DMS153 treated with DMSO at 0.1 percent for 48 hours (cell line): ENCODE data around the gene NTRK1.
"Not testable (repeated sequence)": the region's sequence is repeated elsewhere in the genome, so short reads cannot be mapped to it uniquely, and the experiment has no call there.

Experiments
- DNase-seq: peaks from one replicate; lab custom pipeline; 2025; ENCODE audit not compliant: unreplicated experiment; lab: John Stamatoyannopoulos, UW

Gene NTRK1

DNA sequence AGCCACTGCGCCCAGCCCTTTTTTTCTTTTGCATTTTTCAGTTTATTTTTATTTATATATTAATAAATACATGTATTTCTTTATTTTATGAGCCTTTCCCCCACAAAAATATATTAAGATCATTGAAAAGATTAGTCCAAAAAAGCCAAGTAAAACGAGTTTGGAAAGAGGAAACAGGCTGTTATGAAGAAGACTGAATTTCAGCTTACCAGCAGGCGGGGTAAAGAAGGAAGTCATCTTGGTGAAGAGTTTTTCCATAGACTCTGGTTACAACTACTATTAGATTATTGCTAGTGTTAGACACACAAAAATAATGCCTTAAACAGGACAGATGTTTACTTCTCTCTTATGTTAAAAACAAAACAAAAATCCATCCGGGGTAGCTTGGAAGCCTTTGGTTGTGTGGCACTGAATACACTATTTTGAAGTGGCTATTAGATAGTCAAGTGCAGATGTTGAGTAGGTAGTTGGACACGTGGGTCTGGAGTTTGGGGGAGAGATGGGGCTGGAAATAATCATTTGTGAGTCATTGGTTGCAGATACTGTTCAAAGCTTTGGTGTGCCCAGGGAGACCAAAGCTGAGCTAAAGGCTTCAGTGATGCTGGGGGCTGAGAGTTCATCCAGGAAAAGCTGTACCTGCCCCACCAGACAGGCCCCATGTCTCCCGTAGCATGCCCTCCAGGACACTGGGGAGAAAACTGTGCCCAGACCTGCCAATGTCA is 51.1 kb downstream of the NTRK1 start:
- DNase-seq: no peak

DNA sequence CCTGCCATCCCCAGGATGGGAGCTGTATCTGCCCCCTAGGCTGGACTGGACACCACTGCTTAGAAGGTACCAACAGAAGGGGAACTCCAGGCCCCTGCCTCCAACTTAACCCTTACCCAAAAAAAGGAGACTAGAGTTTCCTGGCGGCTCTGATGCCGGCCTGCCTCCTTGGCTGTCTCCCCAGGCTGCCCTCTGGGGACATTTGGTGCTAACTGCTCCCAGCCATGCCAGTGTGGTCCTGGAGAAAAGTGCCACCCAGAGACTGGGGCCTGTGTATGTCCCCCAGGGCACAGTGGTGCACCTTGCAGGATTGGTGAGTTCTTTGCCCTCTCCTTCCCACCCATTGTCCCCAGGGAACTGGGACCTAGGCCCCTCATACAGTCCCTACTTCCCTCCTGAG is 51.6 kb downstream of the NTRK1 start:
- no peak for DNase-seq

DNA sequence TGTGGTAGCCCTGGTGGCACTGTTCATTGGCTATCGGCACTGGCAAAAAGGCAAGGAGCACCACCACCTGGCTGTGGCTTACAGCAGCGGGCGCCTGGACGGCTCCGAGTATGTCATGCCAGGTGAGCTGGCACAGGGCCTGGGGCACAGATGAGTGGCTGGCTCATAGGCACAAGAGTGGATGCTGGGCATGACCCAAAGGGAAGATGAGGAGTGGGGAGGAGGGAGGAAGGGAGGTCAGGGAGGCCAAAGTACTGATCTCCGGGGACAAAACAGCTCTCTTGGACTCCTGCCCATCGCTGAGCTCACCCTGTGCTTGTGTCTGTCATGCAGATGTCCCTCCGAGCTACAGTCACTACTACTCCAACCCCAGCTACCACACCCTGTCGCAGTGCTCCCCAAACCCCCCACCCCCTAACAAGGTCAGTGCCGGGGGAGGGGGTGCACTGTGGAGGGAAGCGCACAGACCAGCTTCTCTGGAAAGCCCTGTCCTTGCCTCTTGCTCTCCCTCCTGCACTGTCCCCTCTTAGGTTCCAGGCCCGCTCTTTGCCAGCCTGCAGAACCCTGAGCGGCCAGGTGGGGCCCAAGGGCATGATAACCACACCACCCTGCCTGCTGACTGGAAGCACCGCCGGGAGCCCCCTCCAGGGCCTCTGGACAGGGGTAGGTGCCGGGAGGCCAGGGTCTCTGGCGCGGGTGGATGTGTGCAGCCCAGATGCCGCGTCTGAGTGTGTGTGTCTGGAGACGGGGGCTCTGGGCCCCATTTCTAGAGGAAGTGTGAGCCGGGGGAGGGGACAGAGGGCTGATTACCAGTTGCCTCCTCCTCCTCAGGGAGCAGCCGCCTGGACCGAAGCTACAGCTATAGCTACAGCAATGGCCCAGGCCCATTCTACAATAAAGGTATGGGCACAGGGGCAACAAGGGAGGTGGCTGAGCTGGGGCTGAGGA is 52.5 kb downstream of the NTRK1 start:
- peak; percentile 47 for DNase-seq

DNA sequence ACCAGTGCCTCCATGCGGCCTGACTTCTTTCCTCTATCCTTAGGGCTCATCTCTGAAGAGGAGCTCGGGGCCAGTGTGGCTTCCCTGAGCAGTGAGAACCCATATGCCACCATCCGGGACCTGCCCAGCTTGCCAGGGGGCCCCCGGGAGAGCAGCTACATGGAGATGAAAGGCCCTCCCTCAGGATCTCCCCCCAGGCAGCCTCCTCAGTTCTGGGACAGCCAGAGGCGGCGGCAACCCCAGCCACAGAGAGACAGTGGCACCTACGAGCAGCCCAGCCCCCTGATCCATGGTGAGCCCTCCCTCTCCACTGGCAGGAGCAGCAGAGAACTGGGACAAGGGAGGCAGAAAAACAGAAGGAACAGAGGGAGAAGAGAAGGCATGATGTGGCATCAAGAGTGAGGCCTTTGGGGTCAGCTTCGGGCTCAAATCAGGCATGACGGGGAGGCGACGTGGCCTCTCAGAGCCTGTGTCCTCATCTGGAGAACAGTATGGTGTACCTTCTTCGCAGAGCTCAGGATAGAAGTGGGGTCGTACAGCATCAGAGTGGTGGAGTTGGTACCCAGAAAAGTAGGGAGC is 53.2 kb downstream of the NTRK1 start:
- no peak for DNase-seq

DNA sequence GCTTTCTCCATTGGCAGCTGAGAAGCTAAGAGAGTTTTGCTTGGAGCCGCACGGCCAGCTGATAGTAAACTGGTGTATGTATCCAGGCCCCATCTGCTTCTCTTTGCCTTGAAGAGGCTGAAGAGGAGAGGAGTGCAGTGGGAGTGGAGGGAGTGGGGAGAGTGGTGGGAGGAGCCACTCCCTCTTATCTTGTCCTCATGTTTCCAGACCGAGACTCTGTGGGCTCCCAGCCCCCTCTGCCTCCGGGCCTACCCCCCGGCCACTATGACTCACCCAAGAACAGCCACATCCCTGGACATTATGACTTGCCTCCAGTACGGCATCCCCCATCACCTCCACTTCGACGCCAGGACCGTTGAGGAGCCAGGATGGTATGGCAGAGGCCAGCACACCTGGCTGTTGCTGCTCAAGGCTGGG is 53.8 kb downstream of the NTRK1 start:
- DNase-seq: no peak

DNA sequence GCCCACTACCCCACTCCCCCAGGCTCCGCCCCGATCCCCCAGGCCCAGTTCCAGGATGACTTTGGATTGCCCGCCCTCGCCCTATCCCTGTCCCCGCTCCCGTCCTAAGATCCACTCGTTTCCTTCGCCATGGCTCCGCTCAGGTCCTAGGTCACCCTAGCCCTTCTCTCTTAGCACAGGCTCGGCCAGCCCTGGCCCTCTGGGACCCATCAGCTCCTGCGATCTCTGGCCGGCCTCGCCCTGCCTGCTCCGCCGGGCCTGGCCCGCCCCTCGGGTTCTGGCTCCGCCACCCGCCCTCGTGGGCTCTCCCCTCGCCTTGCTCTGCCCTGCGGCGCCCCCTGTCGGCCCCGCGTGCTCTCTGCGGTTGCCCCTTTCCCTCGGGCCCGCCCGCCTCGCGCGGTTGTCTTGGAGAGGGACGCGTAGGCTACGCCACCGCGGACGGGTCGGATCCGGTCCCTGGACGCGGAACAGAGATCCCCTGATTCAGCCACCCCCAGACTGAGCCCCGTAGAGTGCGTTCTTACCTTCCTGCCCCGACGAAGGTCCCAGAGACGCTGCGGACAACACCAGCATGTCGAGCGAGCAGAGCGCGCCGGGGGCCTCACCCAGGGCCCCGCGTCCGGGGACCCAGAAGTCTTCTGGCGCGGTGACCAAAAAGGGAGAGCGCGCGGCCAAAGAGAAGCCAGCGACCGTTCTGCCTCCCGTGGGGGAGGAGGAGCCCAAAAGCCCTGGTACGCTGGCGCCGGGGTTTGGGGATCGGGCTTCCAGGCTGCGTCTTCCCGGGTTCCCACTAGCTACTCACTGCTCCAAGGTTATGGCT is 59.8 kb downstream of the NTRK1 start, which contains the start of gene LRRC71:
Gene LRRC71, plus strand, starts transcription at position 400 of the 820 bp plus-strand sequence. Its CDS starts 172 bp downstream, at position 572.
- DNase-seq: peak; percentile 45

DNA sequence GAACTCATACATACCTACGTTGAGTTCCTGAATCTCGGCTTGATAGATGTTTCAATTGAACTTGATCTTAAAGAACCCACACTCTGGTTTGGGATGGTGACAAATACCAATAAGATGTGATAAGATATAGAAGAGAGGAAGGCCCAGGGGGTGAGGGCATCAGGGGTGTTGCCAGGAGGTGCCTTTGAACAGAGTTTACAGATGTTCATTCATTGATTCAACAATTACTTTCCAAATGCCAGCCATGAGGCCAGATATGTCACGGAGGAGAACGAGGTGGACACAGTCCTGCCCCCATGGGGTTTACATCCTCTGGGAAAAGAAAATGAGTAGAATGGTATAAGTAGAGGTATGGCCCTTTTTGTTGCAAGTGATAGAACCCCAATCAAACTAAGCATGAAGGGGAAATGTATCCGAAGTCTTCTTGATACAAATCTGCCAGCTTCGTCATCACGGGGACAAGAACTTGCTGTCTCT is 60.4 kb downstream of the NTRK1 start:
- no peak for DNase-seq

DNA sequence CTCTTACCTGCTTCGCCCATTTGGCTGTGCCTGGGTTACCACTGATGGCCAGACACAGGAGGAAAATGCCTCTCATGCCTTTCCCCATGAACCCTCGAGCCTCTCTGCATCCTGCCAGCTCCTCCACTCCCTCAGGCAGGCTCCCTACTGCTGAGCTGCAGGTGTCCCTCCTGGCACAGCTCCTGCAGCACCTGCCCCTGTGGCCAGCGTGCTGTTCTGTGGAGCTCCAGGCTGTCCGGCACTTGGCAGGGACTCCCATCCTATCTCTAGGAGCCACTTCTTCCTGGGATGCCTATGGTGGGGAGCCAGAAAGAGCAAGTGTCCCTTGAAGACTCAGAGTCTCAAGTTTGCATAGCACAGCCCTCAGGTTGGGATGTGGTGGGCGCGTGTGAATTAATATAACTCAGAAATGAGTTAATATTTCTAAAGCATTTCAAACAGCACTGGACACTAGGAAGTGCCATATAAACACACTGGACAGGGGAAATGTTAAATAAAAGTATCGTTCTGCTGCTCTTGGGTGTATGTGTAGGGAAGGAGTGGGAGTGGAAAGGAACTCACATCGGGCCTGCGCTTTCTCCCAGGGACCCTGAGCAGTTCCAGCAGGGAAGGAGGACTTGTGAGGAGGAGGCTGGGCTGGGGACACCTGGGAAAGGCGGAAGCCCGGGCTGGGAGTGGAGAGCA is 62.5 kb downstream of the NTRK1 start:
- peak; percentile 23 for DNase-seq

DNA sequence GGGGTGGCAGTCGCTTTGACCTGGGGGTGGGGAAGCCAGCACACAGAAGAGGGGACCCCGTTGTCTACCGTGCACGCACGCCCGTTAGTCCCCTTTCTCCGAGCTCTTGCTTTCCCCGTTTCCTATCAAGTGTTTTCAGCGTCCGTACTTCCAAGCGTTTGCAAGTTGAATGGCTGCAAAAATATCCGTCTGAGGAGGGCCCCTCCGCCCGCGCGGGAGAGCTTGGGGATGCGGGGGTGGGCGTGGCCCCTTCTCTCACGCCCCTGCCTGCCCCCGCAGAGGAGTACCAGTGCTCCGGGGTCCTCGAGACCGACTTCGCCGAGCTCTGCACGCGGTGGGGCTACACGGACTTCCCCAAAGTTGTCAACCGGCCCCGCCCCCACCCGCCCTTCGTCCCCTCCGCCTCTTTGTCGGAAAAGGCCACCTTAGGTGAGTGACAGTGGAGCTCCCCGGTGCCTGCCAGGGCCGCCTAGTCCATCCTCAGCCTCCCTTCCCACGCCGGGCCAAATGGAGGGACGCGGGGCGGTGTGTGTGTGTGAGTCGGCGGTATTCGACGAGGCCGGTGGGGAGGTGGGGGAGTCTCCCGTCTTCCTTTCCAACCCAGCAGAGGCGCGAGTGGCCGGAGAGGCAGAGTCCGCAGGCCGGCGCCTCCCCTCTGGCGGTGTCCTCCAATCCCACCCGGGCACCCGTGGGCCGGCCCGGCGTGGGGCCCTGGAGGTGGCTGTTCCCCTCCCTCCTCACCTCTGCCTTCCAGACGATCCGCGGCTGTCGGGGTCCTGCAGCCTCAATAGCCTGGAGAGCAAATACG is 63.2 kb downstream of the NTRK1 start:
- DNase-seq: no peak

DNA sequence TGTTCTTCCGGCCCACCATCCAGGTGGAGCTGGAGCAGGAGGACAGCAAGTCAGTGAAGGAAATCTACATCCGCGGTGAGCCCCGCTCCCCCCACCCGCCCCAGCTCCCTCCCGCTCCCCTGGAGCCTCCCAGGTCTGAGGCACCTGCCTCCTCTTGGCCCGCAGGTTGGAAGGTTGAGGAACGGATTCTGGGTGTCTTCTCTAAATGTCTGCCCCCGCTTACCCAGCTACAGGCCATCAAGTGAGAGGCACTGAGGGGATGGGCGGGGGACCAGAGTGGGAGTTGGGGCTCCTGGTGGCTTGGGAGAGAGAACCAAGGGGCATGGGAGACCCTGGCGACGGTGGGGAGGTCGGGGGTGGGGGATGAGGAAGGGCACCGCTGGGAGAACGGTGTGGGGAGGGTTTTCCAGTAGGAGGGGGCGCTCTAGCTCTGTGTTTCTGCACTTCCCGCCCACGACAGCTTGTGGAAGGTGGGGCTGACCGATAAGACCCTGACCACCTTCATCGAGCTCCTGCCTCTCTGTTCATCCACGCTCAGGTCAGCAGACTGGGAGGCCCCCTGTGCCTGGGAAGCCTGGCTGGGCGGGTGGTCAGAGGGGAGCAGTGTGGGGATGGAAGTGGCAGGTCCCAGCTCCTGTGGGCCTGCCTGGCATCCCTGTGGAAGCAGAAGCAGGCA is 64.0 kb downstream of the NTRK1 start:
- no peak for DNase-seq

DNA sequence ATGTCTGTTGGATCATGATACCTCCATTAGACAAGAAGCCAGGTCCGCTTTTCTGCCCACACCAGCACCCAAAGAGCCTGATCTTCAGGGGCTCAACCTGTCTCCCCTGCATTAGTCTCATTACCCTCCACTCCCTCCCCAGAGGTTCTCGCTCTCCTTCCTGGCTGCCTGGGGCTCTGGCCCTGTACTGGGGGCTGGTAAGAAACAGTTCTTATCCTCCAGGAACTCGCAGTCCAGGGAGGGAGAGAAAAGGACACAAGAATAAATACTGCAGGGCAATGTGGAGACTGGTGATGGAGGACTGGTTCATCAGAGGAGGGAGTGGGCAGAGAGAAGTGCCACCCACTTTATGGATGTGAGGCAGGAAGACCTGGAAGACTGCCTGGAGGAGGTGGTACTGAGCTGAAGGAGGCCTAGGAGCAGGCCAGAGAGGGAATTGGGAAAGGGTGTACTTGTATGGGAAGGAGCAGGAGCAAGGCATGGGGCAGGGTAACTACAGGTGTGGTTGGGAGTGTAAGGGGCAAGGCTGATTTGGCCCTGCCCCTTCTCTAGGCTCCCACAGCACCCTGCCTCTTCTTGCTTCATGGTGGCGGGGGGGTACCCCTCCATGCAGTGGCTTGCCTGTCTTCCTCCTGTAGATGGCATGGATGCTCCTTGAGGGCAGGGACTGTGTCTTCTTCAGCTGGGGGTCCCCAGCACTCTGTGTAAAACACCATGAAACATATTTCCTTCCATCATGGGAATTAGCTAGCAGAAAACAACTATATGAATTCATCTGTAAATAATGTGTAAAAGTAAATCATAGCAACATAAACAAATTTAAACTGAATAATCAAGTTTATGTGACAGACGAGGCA is 64.7 kb downstream of the NTRK1 start:
- DNase-seq: no peak

DNA sequence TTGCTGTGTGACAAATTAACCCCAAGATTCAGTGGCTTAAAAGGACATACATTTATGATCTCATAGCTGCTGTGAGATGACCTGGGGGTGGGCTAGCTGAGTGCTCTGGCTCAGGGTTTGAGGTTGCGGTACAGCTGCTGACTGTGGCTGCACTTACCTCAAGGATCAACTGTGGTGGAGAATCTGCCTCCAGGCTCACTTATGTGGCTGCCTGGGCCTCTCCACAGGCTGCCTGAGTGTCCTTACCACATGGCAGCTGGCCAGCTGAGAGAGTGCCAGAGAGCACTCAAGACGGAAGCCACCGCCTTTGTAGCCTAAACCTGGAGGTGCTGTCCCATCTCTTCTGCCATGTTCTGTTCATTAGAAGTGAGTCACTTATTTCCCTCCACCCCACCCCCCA is 65.5 kb downstream of the NTRK1 start:
- DNase-seq: no peak

DNA sequence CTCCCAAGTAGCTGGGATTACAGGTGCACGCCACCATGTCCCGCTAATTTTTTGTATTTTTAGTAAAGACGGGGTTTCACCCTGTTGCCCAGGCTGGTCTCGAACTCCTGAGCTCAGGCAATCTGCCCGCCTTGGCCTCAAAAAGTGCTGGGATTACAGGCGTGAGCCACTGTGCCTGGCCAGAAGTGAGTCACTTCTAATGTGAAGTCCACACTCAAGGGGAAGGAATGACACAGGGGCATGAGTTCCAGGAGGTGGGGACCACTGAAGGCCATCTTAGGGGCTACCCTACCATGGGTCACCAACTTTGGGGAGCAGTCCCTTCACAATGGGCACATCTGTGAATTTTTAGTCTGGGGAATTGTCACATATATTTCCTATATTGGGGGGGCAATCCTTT is 66.0 kb downstream of the NTRK1 start:
- not testable (repeated sequence) for DNase-seq

DNA sequence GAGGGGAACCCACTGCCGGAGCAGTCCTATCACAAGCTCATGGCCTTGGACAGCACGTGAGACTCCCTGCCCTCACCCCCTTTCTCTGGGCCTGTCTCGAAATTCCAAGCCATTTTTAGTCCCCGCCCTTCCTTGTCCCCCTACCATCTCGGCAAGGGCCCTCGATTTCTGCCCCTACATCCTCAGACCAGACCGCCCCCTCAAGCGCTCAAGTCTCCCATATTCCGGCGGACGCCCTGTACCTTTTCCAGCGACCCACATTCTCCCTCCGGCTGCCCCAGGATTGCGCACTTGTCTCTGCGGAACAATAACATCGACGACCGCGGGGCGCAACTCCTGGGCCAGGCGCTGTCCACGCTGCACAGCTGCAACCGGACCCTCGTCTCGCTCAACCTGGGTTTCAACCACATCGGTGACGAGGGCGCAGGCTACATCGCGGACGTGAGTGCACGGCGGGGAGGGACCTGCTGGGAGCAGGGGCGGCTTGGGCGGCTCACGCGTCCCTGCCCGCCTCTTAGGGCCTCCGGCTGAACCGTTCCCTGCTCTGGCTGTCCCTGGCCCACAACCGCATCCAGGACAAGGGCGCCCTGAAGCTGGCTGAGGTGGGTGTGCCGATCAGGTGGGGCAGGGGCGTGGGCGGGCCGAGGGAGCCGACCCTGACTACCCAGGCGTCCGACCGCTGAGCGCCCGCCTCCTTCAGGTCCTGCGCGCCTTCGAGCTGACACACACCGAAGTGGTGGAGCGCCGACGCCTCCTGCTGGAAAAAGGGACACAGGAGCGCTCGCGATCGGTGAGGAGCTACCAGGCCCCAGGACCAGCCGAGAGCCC is 66.8 kb downstream of the NTRK1 start:
- peak; percentile 69 for DNase-seq

DNA sequence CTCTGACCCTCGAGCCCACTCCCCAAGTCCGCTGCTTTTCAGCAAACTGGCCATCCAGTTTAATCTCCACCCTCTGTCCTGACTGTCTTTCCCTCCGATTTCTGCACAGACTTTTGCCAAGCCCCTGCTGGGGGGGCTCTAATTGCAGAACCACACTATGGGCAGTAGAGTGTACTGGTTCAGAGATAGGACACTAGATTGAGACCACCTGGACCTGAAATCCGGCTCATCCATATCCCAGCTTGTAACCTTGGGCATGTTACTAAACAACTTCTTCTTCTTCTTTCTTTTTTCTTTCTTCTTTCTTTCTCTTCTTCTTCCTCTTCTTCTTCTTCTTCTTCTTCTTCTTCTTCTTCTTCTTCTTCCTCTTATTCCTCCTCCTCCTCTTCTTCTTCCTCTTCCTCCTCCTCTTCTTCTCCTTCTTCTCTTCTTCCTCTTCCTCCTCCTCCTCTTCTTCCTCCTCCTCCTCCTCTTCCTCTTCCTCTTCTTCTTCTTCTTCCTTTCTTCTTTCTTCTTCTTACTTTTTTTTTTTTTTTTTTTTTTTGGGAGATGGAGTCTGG is 67.5 kb downstream of the NTRK1 start:
- no peak for DNase-seq

DNA sequence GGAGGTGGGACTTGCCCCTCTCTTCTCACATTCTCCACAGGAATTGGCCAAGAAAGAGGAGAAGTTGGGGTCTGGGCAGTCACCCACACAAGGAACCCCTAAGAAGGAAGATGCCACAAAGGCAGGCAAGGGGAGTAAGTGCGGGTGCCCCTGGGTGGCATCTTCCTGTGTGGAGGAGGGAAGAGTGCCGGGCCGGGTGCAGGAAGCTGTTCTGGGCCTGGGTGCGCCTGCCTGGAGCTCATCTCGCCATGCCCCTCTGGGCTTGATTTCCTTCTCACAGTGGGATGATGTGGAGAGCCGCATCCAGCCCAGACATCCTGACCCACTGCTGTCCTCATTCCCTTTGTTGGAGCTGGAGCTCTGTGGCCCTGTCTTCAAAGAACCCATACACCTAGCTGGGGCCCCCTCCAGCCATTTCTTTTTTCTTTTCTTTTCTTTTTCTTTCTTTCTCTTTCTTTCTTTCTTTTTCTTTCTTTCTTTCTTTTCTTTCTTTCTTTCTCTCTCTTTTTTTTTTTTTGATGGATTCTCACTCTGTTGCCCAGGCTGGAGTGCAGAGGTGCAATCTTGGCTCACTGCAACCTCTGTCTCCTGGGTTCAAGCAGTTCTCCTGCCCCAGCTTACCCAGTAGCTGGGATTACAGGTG is 69.1 kb downstream of the NTRK1 start:
- no peak for DNase-seq
